Peyer's patch (tissue), 4 donors: ENCODE measurements around the gene YWHAE.
"Not testable (repeated sequence)": the region's sequence is repeated elsewhere in the genome, so short reads cannot be mapped to it uniquely, and the experiment has no call there.

Experiments used
- CTCF ChIP-seq, 6 experiments: fragments of 450-650 bp in 4 of 6; fragments of 200-600 bp in 2 of 6; sonication (generic) in 1 of 6; IDR thresholded peaks; one replicate each; pipeline ENCODE4 v1.5.1; 2017 to 2019; ENCODE audit warnings: antibody characterized with exemption in 6 of 6, mild to moderate bottlenecking in 3 of 6, moderate library complexity in 1 of 6
- POLR2A ChIP-seq, 2 donors: fragments of 450-650 bp; IDR thresholded peaks; one replicate each; pipeline ENCODE4 v1.5.1; 2017; ENCODE audit warnings: antibody characterized with exemption in 2 of 2, mild to moderate bottlenecking in 2 of 2, moderate library complexity in 2 of 2

GRCh38 chr17:1387490-1388227, 12.4 kb downstream of the YWHAE start:
- not testable (repeated sequence) for TF ChIP-seq POLR2A, CTCF (IDR thresholded peaks at IDR 0.05)
